GM19193 (cell line): ENCODE measurements around the gene FMN2.

Experiments used
- POLR2A ChIP-seq: IDR thresholded peaks from 4 replicates; pipeline ENCODE4 v1.6.1; 2011; ENCODE audit not compliant: insufficient read depth, insufficient read length; ENCODE audit errors: extremely low read depth

FMN2 gene

DNA sequence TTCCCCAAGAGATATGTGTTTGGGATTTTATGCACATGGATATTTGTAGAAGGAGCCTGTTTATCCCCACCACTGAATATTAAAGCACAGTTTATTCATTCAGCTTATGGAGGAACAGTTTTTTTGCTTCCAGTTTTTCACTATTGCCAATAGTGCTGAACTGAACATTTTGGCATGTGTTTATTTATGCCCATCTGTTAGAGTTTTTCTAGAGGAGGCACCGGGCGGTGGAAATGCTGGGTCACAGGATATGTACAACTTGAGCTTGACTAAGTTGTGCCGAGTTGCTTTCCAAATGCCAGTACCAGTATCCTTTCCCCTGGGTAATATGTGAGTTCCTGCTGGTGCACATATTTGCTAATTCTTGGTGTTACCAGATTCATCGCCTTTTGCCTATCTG, 409.0 kb downstream of the FMN2 start:
- TF ChIP-seq POLR2A = no peak

DNA sequence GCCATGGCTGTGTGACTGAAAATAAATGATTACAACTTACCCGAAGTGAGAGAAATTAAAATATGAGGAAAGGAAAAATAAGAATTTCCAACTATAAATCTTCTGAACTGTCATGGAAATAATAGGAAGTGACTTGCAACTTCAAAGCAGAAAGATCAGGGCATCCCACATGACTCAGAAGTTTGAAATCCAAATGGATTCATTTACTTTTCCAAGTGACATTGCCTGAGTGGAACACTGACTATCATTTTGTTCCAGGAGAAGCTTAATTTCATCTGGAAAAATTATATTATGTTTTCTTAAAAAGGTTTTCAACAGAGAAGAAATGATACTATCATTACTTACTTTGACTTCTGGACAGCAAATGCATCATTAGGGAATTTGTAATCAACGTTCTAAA, 409.4 kb downstream of the FMN2 start:
- no peak for TF ChIP-seq POLR2A

DNA sequence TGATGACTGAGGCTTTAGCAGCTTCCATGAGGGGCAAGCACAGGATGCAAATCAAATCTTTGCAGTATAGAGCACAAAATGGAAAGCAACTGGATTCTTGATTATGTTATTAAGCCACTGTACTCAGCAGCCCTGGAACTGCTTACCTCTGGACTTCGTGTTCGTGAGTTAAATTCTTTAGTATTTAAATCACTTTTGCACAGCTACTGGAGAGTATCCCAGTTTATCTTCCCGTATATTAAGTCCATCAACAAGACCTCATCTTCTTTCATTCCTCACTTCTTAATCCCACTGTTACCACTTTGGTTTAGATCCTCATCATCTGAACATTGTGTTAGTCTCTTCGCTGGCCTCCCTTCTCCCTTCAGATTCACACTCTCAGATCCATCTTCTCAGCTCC, 411.4 kb downstream of the FMN2 start:
- TF ChIP-seq POLR2A = no peak

DNA sequence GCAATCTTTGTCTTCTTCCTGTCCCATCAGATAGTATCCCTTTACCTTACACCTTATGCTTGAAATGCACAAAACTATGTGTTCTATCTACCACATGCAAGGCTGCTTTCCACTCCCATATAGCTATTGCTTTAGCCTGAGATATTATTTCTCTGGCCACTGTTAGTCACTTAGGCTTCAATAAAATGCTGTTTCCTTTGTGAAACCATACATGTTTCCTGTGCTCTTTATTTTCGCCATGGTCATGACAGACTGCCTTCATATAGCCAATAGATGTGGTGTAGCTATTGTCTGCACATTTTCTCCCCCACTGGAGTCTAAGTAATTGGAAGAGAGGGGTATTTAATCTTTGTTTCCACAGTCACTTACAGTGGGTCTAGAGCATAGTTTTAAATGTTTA, 411.9 kb downstream of the FMN2 start:
- TF ChIP-seq POLR2A = no peak

DNA sequence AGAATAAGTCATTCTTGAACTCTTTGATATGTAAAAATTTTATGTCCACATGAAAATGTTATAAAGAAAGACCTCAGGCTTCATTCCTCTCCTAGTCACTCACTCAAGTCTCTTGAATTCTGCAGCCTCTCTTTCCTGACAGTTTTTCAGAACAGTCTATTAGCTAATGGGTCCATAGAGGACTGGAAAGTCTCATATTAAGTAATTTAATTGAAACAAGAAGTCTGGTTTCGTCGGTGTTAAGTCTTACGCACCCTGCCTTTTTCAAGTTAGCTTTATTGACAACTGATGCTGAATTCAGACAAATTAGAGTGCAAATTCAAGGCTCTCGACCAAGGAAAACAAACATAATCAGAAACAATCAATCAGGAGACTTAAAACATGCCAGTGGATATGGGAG, 414.5 kb downstream of the FMN2 start:
- TF ChIP-seq POLR2A = no peak

DNA sequence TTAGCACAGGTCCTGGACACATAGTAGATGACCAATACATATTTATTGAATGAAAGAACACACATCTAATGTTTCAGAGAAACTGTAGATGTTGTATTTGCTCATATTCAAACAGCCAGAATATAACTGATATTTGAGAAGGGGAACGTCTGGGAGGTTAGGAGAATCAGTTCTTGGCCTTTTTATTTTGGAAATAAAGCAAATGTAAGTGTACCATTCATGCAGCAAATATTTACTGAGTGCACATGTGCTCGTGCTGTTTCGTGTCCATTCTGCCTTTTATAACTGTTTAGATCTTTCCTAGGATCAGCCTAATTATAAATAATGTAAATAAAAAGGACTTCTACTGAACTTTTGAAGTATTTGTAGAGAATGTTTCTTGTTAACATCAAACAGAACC, 416.5 kb downstream of the FMN2 start:
- no peak for TF ChIP-seq POLR2A

DNA sequence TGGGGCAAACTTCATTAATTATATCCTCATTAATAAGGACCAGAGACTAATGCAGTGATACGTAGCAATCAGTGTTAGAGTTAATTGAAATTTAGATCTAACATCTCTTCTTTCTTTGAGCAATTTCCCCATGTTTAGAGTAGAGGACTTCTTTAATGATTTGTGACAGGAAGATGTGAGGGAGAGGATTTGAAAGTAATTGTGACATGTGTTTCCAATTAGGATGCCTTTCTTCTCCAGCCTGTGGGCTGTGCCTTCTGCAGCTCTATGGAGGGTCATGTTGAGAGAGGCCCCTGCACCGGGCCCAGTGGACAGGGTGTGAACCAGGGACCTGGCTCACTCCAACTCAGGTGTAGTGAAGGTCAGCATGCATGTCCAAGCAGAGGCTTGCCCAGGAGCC, 417.3 kb downstream of the FMN2 start:
- no peak for TF ChIP-seq POLR2A

DNA sequence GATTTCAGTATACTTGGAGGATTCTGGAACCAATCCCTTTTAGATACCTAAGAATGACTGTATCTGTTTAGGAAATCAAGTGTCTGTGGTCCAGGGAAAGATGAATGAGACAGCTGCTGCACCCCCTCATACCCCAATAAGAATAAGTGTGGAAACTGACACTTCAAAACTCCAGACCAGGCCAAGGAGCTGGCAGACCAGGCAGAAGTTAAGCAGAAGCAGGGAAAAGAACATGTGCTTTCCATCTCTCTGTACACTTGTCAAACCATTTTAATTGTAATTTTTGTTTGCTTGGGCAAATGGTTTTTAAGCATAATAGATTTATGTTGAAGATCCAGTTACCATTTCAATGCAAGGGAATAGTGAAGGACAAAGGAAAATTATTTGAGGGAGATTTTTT, 420.1 kb downstream of the FMN2 start:
- no peak for TF ChIP-seq POLR2A

DNA sequence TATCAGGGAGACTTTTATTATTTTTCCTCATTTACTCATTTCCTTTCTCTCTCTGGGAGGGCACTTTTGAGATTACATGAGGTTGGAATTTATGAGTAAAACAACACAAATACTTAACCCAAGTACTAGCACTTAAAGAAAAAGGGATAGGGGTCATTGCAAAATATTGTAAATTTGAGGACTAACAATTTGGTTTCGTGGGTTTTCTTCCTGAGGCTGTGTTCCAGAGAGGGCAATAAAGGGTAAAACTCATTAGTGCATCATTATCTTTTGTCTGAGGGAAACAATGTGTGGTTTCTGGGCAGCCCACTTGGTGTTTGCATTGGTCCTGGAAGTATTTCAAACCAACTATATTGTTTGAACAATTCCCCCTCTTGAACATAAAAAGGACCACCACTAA, 423.8 kb downstream of the FMN2 start:
- TF ChIP-seq POLR2A = no peak

DNA sequence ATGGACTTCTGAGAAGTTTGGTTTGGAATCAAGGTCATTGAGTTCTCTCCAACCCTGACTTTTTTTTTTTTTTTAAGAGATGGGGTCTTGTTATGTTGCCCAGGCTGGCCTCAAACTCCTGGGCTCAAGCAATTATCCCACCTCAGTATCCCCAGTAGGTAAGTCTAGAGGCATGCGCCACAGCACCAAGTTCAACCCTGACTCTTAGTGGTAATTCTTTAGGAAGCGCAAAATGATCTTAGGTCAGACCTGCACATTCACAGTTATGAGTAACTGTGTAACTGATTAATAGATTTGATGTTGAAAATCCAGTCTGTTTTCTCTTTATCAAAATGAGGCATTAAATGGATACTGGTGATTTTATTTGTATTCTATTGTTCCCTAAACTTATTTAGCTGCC, 424.4 kb downstream of the FMN2 start:
- TF ChIP-seq POLR2A = no peak

DNA sequence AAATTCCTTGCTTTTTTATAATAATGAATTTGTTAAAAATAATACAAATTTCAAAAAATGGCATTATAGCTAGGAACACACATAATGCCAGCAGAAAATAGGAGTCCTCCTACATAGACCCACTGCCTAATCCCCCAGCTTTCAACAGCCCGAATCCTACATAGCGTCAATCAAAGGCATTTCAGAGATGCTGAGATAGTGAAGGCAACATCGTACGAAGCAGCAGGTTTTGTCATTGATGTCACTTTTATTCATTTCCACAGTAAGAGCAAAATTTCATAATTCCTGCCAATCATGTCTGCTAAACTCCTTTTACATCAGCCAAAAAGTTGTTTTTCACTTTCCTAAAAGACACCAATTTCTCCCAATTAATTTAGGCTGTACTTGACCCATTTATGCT, 426.2 kb downstream of the FMN2 start:
- no peak for TF ChIP-seq POLR2A

DNA sequence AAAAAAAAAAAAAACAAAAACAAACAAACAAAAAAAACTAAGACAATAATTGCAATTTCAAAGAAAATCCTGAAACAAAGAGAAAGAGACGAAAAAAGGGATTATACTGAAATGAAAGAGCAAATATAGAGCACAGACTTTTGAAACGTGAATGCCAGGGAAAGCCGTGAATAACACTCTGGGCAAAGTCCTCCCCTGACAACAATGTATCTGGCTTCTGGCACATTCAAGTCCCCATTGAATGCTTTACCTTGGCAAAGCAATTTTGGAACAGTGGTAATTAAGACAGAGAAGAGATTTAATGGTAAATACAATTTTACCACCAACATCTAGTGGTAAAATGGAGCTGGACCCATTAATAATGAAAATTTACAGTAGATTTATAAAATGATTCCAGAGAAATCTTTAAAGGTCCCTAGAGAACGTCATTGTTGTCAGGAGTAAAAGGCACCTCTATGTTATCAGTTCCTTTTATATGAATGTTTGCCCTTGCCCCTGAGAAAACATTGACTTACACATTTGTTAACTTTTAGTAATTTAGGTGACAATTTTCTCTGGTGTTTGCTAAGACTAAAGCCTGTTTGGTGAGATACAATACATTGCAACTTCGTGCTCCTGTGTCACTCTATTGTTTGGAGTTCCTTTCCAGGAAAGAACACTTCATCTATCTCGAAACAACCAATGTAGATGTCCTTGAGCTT, 430.6 kb downstream of the FMN2 start:
- TF ChIP-seq POLR2A = no peak

DNA sequence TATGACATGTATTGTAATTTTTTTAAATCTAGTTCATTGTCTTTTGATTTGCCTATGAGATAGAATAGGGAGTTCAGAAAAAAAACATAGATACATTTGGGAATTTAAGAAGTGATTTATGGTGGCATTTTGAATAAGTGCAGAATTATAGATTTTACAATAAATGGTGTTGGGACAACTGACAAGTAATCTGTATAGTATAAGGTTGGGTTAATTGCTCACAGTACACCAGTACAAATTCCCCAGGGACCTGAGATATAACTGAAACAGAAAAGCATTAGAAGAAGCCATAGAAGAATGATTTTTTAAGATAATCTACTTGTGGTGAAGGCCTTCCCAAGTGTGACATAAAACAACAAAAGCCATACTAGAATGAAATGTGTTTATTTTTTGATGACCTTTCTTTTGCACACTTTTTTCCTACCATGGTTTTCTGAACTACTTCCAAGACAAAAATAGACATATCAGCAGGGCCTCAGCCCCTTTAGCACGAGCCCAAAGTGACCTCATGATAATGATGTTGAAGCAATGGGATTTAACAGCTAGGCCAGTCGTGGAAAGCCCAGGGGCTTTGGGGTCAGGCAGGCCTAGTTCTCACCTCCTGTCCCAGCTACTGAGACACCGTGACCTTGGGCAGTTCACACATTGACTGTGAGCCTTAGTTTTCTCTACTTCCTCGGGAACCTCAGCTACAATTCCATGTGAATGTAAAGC, 432.8 kb downstream of the FMN2 start:
- TF ChIP-seq POLR2A = no peak
